ENCODE data around the gene L3MBTL2.

DNA sequence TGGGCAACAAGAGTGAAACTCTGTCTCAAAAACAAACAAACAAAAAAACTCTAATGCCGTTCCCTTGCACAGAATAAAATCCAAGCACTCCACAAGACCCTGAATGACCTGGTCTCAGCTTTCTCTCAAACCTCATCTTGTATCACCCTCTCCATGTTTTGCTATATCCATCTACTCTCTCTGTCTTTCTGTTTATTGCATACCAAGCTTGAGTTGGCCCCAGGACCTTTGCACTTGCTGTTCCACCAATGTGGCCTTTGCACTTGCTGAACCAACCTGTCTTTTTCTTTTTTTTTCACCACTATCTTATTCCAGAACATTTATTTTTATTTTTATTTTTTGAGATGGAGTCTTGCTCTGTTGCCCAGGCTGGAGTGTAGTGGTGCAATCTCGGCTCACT is 2.0 kb upstream of the L3MBTL2 start:
- TF ChIP-seq CTCF (conservative IDR thresholded peaks at IDR 0.05): no peak
- TF ChIP-seq EZH2 (IDR thresholded peaks at IDR 0.05; ENCODE audit: low read depth): no peak
